ENCODE data around the gene INSIG1.

INSIG1 gene

DNA sequence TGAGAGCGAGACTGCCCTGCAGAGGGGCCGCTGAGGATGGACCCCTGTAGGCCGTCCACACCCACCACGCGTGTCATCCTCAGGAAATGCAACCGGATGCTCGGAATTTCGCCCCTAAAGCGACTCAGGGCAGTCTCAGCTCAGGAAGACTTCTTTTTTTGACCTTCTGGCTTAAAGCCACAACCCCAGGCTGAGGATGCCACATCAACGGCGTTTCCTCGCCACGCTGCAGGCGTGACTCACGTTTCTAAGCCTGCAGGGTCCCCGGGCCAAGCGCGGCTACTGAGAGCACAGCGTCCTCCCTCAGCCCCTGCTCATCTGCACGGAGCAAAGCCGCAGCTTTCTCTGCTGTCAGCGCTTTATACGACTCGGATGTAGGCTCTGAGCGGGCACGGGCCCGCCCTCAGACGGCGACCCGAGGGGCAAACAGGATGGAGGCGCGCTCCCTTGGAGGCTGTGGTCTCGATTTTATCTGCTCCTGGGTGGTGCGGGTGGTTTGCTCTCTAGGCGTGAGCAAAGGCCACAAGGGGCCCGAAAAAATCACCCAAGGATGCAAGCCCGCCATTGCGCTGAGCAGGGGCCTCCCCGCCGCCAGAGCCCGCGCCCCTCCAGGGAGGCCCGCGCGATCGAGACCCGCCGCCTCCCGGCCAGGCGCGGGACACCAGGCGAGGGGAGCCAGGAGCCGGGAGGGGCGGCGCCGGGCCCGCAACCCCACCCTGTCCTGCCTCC lies 726 bp upstream of the INSIG1 start:
- Histone ChIP-seq H3K4me3 (peak overlapping the region; percentile 55 to 95 (median 90)), H3K27ac (peak overlapping the region; percentile 88 to 97 (median 92))

GRCh38 chr7:155298288-155298833 lies 683 bp downstream of the INSIG1 start:
- Histone ChIP-seq H3K27ac (peak overlapping the region; percentile 37 to 98 (median 94)), H3K4me3 (peak overlapping the region; percentile 55 to 95 (median 90))

DNA sequence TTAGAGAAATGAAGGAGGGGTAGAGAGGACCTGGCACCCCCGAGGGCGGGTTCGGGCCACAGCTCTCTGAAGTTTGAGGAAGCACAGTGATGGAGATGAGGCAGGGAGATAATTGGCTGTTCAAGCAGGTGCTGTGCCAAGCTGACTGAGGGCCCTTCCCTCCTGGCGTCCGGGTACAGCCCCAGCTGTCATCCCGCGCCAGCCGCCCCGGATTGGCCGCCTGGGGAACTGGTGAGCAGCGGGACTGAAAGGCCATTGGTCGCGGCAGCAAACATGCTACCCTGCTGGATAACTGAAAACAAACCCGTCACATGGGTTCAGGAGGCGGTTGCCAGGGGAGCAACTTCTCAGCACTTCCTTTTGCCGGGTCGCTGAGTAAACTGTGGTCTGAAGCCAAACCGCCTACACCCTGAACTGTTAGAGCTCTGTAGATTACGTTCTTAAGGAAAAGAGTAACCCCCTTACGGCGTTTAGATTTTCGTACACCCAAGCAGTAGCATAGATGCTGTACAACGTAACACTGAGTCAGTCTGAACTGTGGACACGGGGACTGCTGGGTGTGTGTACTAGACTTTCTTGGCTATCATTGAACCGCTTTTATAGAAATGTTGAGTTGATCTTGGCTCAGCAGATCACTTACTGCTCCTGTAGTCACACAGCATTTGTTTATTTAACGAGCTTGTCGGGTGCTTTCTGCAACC lies 1.3 kb downstream of the INSIG1 start:
- H3K27ac ChIP-seq = peak overlapping the region in 20 of 21 experiments; percentile 46 to 98 (median 94)
- peak overlapping the region; percentile 55 to 95 (median 90) for H3K4me3 ChIP-seq

DNA sequence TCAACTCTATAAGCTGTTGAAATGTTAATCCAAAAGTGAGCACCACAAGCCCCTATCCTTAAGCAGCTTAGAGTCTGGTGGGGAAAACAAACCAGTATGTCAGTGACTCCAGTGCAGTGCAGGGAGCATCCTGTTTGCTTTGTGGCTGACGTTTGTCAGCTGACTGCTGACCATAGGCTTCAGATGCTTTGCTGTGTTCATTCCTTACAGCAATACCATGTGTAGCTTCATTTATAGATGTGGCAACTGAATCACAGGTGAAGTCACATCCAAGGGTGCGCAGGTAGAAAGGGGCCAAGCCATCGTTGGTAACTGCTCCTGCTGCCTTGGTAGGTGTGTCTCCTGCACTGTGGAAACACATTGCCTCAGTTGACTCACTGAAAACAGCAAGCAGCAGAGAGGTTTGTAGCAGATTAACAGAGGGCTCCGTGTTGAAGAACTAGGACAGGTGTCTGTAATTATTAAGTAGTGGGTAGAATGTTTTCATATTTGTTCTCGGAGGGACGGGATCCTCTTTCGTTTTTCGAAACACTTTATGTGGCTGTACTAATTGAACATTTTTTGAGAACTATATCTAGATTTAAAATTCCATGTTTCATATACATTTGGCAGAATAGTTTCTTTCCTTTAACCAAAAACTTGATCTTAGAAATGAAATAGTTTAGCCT lies 2.0 kb downstream of the INSIG1 start:
- Histone ChIP-seq H3K27ac (peak overlapping the region in 19 of 21 experiments; percentile 6 to 96 (median 74)), H3K4me3 (peak overlapping the region; percentile 55 to 95 (median 90))

DNA sequence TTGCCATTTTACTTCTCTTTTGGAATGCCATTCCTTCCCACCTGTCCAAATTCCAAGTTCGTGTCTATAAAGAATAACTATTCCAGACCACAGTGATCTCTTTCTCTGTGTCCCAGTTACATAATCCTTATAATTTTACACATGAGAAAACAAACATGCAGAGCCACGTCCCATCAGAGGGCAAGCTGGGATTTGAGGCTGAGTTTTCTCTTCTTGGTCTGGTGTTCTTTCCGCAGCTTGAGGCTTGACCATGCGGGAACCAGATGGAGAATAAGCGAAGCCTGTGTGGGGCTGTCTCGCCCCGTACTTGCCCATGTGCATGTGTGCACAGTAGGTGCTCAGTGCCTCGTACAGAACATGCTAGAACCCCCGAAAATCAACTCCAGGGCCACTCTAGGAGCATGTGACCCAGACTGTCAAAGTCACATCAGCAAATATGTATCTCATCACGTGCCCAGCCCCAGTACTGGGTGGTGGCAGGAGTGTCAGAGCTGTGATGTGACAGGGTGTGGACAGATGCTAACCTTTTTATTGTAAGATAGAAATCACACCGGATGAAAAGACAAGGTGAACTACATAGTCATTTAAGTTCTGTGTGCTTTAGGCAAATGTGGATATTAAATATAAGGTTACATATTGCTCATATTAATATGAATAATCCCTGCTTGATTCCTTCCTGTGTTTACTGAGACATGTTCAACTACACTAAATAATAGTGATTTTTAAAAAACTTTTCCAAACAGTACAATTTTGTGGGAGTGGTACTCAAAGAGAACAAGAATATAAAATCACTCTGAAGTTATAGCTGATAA lies 3.2 kb downstream of the INSIG1 start:
- Histone ChIP-seq H3K27ac (peak overlapping the region in 5 of 21 experiments; percentile 14 to 96 (median 75)), H3K4me3 (peak overlapping the region in 1 of 7 experiments; percentile 94)

DNA sequence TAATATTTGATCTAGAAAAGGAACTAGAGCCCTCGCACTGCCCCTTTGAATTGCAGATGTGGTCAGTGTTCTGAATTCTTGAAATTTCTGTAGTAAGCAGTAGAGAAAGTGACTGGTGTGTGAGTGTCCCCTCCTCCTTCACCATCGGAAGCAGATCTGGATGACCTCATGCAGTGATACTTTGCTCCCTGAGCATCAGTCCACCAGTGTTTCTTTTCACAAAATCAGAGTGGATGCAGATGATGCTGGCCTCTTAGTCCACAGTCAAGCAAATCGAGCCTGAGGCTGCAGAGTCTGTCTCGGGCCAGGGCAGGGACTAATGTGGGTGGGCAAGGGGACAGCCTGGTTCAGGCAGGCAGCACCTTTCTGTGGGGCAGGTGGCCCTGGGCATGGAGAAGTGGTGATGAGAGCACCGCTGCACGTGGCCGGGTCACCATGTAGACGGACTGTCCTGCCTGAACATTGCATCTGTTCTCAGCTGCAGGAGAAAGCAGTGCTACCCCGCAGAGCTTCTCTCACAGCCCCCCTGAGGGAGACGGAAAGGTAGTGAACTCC lies 5.4 kb downstream of the INSIG1 start:
- Histone ChIP-seq H3K27ac (no peak overlapping the region), H3K4me3 (no peak overlapping the region)

DNA sequence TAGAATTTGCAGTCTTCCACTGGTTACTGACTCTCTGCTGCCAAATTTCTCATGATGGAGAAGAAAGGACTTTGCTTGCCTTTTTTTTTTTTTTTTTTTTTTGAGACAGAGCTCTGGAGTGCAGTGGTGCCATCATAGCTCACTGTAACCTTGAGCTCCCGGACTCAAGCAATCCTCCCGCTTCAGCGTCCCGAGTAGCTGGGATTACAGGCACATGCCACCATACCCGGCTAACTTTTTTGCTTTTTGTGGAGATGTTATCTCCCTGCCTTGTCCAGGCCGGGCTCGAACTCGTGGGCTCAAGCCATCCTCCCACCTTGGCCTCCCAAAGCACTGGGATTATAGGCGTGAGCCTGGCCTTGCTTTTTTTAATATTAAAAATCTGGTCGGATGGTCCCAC lies 6.2 kb downstream of the INSIG1 start:
- no peak overlapping the region for H3K4me3 ChIP-seq
- H3K27ac ChIP-seq = no peak overlapping the region

GRCh38 chr7:155305231-155305904 lies 7.7 kb downstream of the INSIG1 start:
- no peak overlapping the region for H3K4me3 ChIP-seq
- H3K27ac ChIP-seq = no peak overlapping the region

GRCh38 chr7:155306673-155307470 lies 9.2 kb downstream of the INSIG1 start:
- peak overlapping the region in 1 of 21 experiments; percentile 7 for H3K27ac ChIP-seq

GRCh38 chr7:155308330-155309020 lies 10.8 kb downstream of the INSIG1 start:
- Histone ChIP-seq H3K27ac (no peak overlapping the region), H3K4me3 (no peak overlapping the region)

More at GRCh38 chr7:155306673-155307470, 9.2 kb downstream of the INSIG1 start:
- no peak overlapping the region for H3K4me3 ChIP-seq

GRCh38 chr7:155309021-155309338 lies 11.3 kb downstream of the INSIG1 start:
- Histone ChIP-seq H3K4me3 (no peak overlapping the region), H3K27ac (no peak overlapping the region)

- Histone ChIP-seq H3K4me3 (no peak overlapping the region), H3K27ac (no peak overlapping the region)
These were observed 12.9 kb downstream of the INSIG1 start for GRCh38 chr7:155310425-155311114.

GRCh38 chr7:155311826-155312537 lies 14.3 kb downstream of the INSIG1 start:
- no peak overlapping the region for H3K27ac ChIP-seq

DNA sequence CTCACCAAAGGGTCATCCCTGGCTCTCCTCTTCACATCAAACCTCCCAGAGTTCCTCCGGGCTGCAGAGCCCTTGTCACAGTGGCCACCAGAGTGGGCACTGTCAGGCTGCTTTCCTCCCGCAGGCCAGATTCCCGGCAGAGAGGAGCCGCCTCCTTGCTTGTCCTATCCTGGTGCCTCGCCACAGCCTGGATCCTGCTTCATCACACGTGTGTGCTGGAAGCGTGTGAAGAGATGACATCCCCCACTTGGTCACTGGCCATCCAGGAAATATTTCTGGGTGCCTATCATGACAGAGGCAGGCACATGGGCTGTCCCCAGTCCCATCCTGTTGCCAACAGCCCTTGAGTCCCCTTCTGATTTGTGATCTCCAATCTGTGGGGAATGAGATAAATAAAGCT lies 15.0 kb downstream of the INSIG1 start:
- H3K27ac ChIP-seq = no peak overlapping the region
- no peak overlapping the region for H3K4me3 ChIP-seq

More at GRCh38 chr7:155311826-155312537, 14.3 kb downstream of the INSIG1 start:
- no peak overlapping the region for H3K4me3 ChIP-seq

DNA sequence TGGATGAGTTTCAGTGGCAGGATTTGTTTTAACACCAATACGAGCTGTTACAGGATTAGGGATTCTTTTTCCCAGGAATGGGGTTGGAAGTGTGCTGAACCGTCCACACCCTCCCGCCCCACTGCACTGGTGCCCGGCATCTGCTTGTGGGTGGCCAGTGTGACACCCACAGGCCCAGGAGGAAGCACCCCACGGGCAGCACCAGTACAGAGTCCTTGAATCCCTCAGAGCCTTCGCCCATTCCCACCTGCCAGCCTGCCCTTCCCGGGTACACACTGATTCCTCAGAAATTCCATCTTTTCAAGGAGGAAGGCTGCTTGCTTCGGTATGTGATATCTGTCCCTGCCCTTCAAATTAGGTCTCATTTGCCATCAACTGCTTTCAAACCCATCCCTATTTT lies 15.4 kb downstream of the INSIG1 start:
- no peak overlapping the region for H3K27ac ChIP-seq
- H3K4me3 ChIP-seq = no peak overlapping the region

DNA sequence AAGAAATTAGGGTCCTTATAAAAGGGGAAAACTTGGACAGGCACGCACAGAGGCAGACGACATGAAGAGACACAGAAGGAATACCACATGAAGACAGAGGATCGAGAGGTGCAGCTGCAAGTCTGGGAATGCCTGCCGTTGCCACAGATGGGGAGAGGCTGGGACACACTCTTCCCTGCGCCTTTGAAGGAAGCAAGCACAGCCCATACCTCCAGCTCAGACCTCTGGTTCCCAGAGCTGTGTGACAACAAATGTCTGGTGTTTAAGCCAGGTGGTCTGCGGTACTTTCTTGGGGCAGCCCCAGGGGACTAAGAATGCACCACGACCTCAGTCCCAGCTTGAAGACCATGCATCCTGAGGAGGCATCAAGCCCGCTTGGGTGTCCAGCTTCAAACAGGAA lies 18.3 kb downstream of the INSIG1 start:
- H3K4me3 ChIP-seq = no peak overlapping the region

More for the DNA sequence above, 18.3 kb downstream of the INSIG1 start:
- no peak overlapping the region for H3K27ac ChIP-seq
